Measurements from ENCODE around the gene SEMA6D.

SEMA6D gene

DNA sequence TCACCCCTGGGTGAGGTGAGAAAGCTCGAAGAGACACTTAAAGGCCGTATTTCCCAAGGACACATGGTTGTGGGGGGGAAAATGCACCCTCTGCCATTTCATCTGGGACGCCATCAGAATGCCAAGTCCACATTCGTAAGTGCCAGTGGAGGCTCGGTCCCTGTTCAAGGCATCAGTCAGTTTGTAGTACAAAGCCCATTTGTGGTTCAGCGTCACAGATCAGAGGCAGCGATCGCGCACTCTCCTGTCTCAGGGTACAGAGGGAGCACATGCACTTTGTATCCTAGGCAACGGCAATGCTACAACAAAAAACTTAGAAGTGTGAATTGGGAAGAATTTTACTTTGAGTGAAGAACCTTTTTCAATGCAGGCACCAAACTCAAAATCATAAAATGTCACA, 27.2 kb downstream of the SEMA6D start:
- DNase-seq = no peak

DNA sequence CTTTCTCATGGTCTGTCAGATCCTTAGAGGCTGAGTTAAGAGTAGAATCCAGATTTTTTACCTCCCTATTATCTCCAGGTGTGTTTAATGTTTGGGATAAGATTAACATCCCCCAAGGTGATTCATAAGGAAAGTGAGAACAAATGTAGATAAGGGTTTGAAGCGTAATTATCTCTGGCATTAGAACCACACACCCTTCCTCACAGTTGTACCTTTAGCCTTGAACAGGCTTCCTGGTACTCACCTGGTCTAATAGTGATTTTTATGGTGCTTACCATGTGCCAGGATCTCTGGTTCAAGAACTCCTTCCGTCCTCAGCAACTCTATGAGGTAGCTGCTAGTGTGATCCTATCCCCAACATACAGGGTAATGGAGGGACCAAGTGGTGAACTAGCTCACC, 27.7 kb downstream of the SEMA6D start:
- DNase-seq = no peak

DNA sequence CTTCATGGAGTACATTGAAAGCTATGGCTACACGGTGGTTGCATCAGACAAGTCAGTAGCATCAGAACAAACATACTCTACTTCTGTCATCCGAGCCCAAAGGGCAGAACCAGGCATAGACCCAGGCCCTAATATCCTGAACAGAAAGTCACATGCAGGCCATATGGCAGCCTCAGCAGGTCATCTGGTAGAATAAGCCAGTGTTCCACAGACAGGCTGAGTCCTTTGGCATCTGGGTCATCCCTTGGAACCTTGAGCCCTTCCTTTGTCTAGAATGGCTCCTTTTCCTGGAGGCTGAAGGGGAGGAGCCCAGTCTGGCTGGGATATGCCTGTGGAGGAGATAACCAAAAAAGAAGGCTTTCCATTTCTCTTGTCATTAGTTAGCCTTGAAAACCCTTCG, 29.2 kb downstream of the SEMA6D start:
- DNase-seq = no peak

DNA sequence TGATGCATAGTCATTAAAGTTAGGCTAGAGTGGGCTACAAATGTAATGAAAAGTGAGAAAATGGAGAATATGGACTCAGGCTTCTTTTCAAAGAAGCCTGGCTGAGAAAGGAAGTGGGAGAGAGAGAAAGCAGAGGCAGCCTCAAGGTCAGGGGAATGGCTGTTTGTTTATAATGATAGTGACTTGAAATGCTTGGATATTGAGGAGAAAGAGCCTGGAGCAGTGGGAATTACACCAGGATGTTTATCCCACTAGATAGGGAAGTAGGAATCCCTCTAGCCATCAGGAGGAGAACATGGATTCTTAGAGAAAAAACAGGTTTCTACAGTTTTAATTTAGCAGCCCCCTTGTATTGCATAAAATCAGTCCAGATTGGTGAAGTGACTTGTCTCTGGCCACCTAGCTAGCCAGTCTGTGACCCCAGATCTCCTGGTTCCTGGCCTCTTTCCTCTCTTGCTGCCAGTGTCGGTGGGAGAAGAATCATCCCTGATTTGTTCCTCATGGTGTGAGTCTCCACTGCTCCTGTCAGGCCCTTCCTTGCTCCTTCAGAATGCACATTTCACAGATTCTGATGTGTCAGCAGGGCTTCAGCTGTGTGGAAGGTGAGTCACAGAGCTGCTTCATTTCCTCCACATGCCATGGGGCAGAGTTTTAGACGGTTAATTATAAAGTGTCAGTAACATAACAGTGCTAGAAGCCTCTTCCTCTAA, 32.9 kb downstream of the SEMA6D start:
- peak; percentile 7 to 59 for DNase-seq

DNA sequence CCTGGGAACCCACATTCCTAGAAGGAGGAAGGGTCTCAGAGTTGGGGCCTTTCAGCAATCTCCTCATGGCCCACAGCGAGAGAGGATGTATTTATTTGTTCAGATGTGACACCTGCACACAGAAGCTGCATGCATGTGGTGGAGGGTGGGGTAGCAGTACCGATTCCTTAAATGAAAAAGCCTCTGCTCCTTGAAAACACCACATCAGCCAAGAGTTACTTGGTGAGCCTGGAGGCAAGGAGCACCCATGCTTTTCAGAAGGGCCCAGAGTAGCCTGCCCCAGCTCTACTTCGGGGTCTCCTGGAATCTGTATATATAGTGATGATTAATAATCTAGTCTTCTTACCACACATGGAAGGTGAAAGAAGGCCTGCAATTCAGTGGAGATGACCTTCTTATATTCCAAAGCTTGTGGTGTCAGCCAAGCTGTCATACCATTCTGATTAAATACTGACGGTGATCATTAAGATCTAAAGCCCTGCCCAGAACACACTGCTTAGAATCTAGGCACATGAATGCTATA, 33.5 kb downstream of the SEMA6D start:
- no peak for DNase-seq

DNA sequence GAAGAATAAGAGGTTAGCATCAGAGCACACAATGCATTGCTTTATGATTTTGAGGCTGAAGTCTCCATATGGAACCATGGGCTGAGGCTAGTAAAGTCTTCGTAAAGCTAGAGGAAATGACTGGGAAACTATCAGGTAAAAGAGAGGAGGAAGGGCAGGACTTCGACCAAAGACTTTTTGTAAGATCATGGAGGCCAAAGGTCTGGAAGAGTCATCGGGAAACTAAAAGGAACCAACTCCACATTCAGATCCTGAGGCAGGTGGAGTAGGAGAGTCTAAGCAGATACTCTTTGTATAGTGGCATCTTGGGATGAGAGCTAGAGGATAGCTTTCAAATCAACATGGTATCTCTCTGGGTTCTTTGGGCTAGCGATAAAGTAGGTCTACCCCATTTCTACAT, 36.3 kb downstream of the SEMA6D start:
- DNase-seq = no peak

DNA sequence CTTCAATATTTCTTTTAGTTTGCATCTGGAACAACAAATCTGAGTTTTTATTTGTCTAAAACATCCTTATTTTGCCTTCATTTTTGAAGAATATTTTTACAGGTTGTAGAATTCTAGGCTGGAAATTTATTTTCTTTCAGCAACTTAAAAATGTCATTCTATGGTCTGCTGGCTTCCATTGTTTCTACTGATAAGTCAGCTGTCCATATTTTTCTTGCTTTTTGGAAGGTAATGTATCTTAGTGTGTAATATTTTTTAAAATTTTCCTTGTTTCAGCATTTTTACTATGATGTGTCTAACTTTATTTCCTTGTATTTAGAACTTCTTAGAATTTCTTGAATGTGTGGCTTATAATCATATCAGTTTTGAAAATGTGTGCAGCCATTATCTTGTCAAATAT, 37.0 kb downstream of the SEMA6D start:
- no peak for DNase-seq

DNA sequence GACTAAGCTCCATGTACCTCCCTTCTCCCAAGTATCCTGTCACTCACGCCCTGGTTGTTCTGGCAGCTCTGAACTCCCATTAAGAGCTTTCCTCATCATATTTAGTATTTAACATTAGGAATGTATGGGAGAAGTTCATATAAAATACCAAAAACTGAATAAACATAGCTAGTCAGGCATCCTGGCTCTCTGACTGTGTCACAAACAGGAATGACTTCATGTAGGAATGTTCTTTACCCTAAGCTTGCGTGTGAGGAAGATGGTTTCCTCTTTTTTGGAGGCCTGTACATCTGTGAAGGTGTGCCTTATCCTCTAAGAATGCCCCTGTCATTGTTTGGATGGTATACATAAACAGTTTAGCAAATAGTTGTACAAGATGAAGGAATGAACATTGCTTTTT, 38.6 kb downstream of the SEMA6D start:
- DNase-seq = no peak

DNA sequence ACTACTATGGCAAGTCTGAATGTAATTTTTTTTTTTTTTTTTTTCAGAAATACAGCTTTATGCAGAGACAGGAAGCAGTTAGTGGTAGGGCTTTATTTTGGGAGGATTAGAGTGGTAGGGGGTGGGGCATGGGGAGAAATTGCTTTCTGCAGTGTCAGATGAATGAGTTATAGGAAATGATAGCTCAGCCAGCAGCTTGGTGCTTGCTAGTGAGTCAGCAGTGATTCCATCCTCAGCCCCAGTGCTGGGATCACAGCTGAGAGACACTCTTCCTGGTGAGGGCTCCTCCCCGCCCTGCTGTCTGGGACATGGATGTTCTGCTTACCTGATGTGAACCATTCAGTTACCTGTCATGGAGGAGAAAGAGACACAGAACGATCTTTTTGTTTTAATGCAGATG, 39.6 kb downstream of the SEMA6D start:
- peak; percentile 26 to 53 for DNase-seq

DNA sequence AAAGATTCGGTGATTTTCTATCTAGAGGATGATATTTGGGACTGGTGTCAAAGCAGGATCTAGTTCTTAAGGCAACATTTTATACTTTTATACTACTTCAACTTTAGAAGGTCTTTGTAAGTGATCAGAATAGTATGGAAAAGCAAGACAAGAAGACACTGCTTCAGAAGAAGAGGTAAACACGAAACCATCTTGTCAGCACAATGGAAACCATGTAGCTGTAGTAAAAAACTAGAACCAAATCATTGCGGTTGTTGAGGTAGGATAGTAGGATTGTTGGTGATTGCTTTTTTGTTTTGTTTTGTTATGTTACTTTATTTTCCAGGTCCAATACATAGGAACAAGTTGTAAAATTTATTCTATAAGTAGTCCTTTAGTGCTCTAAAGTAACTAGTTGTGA, 40.0 kb downstream of the SEMA6D start:
- DNase-seq = no peak

DNA sequence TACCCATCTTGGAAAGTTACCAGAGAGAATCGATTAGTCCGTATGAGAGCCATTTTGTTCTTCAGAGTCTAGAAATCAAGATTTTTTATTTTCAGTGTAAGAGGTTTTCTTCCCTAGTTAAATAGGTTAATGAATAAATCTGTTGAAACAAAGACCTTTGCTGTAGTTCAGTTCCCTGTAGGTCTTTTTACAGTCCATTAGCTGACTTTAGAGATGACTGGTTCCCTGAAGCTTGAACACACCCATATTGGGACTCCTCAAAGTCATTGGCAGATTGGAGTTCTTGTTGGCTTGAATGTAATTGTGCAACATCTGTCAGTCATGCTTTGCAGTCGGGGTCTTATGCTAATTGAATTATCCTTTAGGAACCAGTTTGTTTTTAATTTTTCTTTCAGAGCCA, 45.3 kb downstream of the SEMA6D start:
- no peak for DNase-seq

DNA sequence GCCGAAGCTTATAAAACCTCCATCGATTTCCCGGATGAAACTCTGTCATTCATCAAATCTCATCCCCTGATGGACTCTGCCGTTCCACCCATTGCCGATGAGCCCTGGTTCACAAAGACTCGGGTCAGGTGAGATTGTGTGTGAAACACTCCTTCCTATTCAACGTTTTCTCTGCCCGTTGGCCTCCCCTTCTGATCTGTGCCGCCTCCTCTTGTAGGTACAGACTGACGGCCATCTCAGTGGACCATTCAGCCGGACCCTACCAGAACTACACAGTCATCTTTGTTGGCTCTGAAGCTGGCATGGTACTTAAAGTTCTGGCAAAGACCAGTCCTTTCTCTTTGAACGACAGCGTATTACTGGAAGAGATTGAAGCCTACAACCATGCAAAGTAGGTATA, 47.4 kb downstream of the SEMA6D start:
- no peak for DNase-seq

DNA sequence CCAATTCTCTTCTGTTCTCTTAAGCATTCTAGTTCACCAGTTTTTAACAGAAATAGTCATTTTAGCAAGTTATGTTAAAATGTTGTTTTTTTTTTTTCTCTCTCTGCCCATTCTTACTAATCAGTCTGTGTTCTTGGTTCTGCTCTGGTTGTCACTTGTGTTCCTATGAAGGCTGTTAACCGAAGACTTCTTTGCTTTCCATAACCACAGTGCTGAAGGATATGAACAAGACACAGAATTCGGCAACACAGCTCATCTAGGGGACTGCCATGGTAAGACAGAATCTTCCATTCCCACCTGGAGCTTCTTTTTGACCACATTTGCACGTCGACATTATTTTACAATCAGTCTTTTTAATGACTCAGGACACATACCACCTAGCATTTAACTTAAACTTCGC, 49.1 kb downstream of the SEMA6D start:
- no peak for DNase-seq

DNA sequence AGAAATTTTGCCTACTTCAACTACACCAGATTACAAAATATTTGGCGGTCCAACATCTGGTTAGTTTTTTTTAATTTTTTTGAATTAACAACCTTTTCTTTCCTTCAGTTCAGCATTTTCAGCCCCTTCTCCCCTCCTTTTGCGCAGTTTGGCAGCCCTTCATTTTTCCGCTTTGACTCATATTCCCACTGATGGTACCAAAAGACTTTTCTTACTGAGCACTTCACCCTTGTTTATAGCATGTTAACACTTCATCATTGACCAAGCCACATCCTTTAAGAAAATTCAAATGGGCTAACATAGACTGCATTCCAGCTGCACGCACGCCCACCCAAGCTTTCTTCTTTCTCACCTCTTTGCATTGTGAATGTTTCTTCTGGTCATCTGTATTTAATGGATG, 49.7 kb downstream of the SEMA6D start:
- no peak for DNase-seq

DNA sequence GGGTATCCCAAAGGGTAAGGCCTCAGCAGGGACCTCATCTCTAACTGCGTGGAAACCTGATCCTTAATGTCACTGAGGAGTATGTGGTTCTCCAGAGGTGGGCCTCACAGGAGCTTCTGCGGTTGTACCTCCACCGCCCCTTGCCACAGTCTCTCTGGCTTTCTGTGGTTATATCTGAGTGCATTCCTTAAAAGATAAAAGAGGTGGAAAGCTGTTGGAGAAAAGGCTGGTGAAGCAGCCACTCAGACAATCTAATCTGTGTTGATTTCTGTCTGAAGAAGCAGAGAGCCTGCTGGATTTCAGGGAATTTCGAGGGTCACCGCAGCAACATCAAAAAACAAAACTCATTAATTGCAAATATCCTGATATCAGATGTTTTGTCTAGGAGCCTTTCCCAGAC, 51.4 kb downstream of the SEMA6D start:
- DNase-seq = no peak

DNA sequence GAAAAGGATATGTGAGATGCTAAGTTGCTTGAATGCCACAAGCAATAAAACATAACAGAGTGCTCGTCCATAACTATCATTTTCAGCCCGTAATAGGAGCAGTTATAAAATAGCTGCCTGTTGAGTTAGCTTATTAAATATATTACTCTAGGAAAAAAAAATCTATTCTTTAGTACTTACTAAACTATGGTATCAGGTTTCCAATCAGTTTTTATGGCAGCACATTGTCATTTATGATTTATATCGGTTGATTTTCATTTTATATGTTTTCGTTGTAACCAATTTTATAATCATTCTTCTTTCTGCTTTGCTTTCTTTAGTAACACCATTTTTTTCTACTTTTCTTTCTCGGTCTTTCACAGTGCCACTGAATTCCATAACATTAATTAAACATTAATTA, 51.9 kb downstream of the SEMA6D start:
- no peak for DNase-seq

DNA sequence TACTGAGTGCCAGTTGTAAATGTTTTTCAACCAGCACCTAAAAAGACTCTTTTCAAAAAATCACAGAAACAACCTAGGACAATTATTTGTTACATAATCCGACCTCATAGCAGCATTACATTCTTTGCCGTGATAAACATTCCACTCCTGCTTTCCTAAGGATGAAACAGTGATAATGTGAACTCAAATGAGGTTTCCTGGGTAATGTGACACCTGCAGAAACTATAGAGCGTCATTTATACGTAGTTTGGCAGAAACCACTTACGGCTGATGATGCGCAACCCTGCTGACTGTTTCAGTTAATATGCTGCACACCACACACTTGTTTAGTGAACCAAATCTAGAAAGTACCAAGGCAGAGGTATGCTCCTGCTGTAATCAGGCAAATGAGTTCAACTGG, 55.8 kb downstream of the SEMA6D start:
- no peak for DNase-seq

DNA sequence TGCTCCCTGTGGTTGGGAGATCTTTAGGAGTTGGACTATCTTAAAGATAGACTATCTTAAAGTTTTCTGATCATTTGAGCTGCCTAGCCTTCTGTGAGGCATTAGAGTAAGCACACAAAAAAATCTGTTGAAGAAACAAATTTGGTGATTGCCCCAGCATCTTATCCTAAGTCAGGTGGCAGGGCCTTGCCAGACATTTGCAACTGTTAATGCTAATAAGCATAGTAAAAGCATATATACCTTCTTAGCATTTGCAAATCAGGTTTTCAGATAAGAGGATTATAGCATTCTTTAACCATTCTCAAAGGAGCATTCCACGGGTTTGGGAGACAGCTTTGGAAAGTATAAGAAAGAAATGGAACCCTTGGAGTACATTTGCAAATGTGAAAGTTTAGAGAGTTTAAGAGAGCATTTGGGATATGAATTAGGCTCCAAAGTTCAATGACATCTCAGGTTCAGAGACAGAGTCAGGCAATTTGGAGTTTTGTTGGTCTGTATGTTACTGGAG, 61.0 kb downstream of the SEMA6D start:
- no peak for DNase-seq

DNA sequence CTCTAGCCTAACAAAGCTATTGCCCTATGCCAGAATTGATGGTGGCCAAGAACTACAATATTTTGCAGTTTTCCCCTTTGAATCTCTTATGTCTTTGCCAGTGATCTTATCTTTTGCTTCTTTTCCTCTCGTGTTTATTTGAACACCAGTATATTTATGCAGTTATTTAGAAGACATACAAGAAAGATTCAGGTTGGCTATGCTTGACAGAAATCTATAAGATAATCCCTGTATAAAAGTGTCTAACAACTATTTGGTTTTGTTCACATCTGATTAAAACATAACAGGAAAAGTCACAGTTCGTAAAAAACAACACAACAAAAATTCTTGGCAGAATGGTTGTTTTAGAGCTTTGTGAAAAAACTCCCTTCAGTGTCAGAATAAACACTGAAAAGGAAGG, 63.7 kb downstream of the SEMA6D start:
- DNase-seq = no peak

DNA sequence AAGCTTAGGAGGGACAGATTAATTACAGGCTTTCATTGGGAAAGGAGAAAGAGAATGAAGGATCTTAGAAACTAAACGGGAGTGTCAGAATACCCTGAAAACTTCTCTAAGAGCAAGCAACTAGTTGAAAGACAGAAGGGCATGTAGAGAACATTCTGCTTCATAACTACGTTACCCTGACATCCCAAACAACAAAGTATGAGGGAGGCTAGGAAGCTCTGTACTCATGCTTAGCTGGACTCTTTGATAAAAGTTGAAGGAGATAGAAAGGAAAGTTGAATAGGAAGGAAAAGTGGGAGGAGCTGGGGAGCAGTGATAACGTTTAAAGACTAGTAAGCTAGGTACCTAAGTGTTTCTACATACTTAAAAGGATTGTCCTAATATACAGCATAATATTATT, 64.2 kb downstream of the SEMA6D start:
- no peak for DNase-seq

DNA sequence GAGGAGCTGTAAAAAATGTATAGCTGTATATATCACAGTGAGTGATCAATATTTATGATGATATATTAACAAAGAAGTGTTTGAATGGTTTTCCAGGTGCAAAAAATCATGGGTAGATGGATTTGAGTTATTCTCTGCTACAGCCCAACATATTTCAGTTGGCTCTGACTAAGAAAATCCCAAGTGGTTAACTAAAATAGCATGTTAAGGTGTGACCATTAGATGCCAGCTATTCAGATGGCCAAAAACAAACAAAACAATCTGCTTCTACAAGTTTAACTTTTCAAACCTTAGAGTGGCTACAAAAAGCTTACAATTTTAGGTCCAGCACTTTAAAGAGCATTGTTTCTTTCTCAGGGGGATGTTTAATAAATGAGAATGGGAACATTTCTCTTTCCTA, 67.5 kb downstream of the SEMA6D start:
- DNase-seq = no peak

DNA sequence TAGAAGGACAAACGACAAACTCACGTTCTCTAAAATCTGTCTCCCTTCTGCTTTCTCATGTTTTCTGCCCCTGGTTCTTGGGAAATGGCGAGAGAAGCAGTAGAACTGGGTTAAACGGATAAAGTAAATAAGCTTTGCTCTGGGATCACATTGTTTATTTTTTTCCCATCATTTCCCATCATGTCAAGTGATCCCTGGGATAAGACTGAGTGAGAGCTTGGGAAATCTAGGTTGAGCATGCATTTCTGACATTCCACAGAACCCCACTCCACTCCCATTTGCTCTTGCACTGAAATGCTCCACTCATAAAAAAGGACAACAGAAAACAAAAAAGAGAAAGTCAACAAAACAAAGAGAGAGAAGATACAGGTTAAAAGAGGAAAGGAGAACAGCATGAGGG, 69.1 kb downstream of the SEMA6D start:
- no peak for DNase-seq

DNA sequence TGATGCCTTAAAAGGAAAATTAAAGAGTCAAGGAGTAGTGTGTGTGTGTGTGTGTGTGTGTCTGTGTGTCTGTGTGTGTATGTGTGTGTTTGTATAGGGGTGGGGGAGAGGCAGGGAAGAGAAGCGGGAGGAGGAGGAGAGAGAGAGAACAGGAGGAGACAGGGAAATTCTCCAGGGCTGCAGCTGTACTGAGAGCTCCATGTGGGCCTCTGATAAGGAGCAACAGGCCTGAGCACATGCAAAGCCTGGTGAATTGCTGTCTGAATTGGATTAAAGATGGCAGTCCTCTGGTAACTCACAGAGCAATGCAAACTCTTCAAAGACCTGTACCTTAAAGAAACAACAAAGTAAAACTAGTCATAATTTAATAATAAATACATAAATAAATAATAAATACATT, 70.6 kb downstream of the SEMA6D start:
- DNase-seq = no peak

DNA sequence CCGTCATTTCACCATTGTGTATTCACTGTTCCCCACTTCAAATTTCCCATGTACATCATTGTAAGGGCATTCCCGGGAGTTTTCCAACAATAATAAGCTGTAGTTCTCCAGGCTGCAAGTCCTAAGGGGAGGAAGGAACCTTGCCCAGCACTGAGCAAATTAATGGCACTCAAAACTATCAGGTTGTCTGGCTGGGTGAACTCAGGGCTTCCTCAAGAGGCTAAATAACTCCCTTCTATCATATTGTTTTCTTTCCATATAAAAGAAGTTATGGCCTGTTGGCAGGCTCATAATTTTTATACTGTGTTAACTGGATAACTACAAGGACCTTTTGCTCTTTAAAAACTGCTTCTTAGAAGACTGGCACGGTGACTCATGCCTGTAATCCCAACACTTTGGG, 71.4 kb downstream of the SEMA6D start:
- no peak for DNase-seq

DNA sequence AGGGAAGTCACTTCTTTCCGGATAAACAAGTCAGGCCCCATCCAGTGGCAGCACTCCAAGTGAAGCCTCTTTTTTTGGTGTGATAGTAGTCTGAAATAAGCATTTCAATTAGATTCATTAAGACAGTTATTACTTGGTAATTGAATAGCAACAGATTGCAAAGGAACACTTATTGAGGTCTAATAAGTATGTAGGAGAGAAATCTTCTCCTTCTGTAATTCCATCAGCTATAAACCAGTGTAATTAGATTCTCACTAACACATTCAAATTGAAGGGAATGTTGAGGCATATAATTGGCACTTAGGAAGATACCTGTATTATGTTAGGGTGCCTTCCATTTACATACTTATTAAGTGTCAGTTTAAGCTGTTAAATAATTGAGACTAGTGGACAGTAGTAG, 73.9 kb downstream of the SEMA6D start:
- no peak for DNase-seq
